Stimulated activated CD8-positive, alpha-beta memory T cell treated with anti-CD3 and anti-CD28 coated beads, Interleukin-2, amount 100 ng/mL, for 48 hours (primary cell): ENCODE results near the gene SERPINA3.
"Not testable (repeated sequence)": the region's sequence is repeated elsewhere in the genome, so short reads cannot be mapped to it uniquely, and the experiment has no call there.

ENCODE experiments used
- DNase-seq, 2 donors: peaks; one replicate each; pipeline ENCODE4 v3.0.0-alpha.2; 2020; ENCODE audit warnings: low read depth in 2 of 2

SERPINA3 gene

DNA sequence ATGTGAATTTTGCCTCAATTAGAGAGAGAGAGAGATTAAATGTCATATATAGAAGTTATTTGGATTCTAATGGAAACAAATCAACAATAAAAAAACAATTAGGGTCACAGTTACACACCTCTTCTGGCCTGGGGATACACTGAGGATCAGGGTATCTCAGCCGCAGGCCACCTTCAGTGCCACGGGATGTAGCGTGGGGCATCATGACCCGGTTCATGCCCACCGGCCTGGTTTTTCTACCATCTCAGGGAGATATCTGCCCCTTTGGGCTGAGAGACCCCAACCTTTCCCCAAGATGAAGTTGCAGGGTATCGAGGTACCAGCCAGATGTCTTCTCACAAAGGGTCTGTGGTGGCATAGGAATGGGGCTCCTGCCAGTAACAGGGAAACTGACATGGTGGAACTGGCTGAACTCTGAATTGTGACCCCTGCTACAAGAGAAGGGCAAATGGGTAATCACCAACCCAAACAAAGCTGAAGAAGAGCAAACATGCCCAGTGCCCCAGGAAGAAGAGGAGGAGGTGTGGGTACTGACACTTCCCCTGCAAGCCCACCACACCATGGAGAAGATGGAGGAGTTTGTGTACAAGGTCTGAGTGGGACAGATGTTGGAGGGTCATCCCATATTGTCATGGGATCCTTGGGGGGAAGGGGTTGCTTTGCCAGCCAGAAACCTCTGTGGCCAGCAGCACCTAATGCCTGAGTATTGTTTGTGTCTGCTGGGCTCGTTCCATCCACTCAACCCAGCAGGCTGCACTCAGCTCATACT is 19.5 kb downstream of the SERPINA3 start:
- no peak for DNase-seq

DNA sequence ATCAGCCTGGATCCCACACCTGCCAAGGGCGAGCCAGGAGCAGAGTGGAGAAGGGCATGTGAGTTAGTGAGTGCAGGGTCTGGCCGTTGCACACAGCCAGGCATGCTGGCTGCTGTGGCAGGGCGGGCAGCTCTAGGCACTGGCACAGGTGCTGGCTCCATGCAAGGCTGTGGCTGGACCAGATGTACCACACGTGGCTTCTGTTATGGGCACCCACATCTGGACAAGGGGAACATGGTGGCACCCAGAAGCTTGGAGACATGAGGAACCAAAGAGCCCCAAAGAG is 20.1 kb downstream of the SERPINA3 start:
- no peak for DNase-seq

DNA sequence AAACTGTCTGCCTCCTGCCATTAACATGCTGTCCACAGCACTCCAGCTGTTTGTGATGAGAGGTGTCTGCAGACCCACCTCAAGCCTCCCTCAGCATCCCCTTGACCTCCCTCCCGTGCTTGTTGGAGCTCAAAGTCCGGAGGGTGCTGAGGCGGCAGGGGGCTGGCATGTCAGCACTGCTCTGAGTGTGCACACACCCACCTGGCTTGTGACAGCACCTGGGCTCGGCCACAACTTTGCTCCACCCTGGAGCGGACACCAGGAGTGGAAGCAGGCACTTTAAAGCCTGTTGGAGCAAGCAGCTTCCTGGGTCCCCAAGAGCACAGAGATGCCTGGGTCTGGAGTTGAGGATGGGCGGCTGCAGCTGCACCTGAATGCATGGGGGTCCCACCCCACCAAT is 20.9 kb downstream of the SERPINA3 start:
- DNase-seq: no peak

DNA sequence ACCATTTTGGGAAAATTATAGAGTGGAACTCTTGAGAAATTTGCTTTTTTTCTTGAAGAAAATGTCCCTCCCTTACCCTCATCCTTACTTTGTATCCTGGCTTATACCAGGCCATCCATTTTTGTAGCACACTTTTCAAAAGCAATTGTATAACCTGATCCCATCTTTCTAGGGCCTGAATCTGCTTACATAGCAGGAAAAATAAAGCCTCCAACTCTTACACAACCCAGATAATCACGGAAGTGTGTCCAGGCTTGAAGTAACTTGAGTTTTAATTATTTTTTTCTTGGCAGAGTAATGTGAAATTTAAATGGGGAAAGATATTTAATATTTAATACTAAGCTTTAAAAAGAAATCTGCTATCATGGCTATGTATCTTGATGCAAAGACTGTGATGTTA is 23.0 kb downstream of the SERPINA3 start:
- no peak for DNase-seq

DNA sequence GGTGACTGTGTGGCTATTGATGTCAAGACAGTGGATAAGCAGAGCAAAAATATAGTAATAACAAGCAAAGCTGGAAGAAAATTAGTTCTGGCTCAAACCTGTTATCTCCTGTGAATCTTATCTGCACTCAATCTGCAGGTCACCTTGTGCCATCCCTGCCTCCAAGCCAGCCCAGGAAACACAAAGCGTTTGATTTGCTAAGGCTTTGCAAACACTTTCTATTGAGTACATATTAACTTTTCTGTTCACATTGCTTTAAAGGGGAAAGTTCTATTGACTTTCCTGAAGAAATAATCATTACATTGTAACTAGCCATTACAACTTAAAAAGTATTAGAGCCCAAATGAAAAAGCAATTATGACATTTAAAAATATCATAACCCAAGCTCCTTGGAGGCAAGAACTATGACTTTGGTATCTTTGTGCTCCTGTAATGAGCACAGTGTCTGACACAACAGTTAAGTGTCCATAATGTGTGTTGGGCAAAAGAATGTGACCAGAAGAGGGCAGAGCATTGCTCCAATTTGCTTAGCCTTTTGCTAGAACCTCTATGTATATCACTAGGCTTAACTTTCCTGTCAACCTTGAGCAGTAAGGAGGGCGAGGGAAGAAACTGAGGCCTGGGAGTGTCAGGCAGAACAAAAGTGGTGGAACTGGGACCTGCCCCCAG is 24.7 kb downstream of the SERPINA3 start:
- no peak for DNase-seq

DNA sequence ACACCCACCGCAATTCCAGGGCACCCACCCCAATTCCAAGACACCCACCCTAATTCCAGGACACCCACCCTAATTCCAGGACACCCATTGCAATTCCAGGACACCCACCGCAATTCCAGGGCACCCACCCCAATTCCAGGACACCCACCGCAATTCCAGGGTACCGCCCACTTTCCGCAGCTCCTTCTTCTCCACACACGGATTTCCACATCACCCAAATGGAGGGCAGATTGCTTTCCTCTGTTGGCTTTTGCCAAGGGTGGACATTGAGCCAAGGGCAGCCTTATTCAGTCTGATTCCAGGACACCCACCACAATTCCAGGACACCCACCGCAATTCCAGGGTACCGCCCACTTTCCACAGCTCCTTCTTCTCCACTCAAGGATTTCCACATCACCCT is 25.6 kb downstream of the SERPINA3 start:
- DNase-seq: not testable (repeated sequence)

DNA sequence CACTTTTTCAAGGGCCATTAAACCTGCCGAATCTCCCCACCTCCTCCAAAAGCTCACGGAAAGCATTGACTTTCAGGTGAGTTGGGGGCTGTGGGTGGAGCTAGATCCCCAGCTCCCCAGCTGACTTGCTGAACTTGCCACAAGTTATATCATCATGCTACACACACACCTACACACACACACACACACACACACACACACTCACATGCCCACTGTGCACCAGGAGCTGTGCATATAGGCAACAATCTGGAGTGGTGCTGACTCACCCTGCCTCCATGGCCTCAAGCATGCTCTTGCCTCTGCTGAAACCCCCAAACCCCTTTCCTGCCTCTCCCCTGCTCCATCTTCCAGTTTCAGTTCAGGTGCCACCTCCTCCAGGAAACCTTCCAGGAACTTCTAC is 26.1 kb downstream of the SERPINA3 start:
- no peak for DNase-seq

DNA sequence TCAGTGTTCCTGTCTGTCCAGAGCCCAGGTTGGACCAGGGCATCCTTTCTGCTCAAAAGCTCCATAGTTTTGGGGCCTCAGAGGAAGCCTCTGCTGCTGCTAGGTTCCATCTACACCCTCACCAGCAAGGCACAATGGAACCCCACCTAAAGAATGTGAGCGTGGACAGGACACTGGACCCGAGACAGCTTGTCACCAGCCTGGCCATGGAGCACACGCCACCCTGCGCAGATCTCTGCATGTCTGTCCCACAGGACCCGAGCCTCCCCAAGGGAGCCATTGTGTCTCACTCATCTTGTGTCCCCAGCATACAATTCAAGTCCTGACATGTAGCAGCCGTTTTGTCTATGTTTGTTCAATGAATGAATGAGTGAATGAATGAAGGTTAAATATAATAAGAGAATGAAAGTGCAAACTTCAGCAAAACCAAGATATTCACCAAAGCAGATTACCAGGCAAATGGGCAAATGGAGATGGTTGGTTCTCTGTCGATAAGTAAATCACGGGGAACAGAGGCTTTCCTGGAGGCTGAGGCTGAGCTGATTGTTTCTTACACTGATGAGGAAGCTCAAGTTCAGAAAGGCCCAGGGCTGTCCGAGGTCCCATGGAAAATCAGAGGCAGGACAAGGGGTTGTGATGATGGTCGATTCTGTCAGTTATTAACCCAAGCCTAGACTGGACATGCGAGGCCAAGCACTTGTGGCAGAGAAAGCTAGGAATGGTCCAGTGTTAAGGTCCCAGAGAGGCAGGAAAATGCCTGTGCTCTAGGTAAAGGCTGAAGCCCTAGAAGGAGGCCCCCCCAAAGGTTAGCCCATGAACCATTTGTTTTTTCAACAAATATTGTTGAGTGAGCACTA is 27.0 kb downstream of the SERPINA3 start:
- DNase-seq: no peak

DNA sequence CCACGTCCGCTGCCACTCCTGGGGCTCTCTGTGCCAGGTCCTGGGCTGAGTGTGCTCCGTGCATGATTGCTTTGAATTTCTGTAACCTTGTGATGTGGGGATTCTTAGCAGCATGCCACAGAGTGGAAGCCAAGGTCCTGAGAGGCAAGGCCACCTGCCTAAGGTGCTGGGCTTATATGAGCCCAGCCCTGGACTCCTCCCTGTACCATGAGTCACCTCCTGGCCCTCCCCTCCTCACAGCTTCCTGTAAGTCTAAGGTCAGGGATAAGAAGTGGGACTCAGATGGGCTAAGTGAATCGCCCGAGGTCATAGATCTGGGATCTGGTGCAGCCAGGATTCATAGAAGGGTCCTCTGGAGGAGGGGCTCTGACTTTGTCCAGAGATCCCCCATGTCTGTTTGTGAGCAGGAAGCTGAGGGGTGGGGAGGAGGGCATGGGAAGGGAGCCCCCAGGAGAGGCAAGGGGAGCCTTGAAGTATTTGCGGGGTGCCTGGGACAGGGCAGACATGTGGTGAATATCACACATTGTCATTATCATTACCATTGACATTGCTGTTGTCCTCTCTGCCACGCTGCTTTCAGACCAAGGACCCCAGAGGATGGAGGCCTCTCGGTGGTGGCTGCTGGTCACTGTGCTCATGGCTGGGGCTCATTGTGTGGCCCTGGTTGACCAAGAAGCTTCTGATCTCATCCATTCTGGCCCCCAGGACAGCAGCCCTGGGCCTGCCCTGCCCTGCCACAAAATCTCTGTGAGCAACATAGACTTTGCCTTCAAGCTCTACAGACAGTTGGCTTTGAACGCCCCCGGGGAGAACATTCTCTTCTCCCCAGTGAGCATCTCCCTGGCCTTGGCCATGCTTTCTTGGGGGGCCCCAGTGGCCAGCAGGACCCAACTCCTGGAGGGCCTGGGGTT is 28.8 kb downstream of the SERPINA3 start:
- DNase-seq: no peak

DNA sequence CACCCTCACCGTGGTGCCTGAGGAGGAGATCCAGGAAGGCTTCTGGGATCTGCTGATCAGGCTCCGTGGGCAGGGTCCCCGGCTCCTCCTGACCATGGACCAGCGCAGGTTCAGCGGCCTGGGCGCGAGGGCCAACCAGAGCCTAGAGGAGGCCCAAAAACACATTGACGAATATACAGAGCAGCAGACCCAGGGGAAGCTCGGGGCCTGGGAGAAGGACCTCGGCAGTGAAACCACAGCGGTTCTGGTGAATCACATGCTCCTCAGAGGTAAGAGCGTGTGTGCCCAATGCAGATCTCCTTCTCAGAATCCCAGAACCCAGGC is 29.4 kb downstream of the SERPINA3 start:
- no peak for DNase-seq

DNA sequence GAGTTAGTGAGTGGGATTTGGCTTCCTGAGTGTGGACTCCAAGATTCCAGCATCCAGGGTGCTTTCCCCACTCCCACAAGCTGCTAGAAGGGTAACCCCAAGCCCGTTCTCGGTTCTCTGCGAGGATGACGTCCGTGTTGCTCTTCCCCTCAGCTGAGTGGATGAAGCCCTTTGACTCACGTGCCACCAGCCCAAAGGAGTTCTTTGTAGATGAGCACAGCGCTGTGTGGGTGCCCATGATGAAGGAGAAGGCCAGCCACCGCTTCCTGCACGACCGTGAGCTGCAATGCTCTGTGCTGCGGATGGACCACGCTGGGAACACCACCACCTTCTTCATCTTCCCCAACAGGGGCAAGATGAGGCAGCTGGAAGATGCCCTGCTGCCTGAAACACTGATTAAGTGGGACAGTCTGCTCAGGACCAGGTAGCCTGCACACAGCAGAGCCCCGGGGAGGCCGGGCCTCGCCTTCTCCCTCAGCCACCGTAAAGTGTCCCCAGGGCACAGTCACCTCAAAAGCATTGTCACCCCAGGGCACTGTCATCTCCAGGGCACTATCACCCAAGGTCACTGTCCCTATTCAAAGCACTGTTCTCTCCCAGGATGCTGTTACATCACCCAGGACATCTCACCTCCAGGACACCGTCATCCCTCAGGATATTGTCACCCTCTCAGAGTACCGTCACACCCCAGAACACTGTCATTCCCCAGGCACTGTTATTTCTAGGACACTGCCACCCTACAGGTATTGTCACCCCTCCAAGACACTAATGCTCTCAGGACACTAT is 31.3 kb downstream of the SERPINA3 start:
- DNase-seq: no peak

DNA sequence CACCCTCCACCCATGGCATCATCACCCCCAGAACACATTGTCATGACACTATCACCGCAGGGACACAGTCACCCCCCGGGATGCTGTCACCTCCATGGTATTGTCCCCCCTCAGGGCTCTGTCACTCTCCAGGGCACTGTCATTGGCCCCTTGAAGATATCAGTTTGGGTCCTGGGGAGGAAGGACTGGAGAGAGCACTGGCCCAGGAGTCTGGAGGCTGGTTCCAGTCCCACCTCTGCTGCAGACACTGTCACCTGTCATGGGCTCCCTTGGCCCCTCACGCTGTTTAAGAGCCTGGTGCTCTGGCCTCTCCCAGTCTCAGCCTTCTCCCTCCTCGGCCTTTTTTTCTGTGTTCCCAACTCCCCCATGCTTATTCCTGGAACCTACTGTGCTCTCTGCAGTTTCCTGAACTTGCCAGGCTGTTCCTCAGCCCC is 31.9 kb downstream of the SERPINA3 start:
- no peak for DNase-seq

DNA sequence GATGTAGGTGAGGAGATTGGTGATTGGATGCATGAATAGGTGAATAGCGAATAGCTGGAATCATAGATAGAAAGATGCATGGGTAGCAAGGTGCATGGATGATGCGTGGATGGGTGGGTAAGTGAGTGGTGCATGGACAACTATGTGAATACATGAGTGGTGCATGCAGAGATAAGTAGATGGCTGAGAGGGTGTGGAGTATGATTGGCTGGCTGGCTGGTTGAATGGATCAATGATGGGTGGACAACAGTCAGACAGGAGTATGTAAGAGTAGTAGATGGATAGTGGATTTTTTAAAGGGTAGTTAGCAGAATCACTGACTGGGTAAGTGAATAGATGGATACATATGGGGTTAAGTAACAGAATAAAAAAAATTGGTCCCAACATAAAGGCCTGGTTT is 33.9 kb downstream of the SERPINA3 start:
- no peak for DNase-seq

DNA sequence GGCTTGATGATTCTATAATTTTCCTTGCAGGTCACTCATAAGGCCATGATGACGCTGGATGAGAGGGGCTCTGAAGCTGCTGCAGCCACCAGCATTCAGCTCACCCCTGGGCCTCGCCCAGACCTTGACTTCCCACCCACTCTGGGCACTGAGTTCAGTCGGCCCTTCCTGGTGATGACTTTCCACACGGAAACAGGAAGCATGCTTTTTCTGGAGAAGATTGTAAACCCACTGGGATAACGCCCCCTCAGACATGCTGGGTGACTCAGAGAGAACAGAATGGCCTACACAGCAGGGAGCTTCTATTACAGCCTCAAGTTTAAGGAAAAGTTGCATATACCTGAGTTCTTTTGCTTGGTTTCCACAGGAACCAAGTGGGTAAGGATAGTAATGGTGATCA is 34.3 kb downstream of the SERPINA3 start:
- no peak for DNase-seq

DNA sequence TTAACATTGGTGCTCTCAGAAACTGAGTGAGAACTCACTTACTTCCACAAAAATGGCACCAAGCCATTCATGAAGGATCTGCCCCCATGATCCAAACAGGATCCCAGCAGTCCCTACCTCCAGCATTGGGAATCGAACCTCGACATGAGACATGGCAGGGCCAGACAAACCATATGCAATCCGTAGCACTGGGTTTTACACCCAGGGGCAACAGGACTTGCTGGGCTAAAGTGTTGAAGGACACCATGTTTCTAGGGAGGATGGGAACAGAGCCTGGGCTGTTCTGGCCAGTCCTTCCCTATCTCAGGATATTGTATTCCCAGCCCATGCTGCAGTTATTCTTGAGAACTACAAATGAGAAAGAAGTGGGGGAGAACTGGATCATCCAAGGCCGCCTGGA is 36.6 kb downstream of the SERPINA3 start:
- DNase-seq: no peak

DNA sequence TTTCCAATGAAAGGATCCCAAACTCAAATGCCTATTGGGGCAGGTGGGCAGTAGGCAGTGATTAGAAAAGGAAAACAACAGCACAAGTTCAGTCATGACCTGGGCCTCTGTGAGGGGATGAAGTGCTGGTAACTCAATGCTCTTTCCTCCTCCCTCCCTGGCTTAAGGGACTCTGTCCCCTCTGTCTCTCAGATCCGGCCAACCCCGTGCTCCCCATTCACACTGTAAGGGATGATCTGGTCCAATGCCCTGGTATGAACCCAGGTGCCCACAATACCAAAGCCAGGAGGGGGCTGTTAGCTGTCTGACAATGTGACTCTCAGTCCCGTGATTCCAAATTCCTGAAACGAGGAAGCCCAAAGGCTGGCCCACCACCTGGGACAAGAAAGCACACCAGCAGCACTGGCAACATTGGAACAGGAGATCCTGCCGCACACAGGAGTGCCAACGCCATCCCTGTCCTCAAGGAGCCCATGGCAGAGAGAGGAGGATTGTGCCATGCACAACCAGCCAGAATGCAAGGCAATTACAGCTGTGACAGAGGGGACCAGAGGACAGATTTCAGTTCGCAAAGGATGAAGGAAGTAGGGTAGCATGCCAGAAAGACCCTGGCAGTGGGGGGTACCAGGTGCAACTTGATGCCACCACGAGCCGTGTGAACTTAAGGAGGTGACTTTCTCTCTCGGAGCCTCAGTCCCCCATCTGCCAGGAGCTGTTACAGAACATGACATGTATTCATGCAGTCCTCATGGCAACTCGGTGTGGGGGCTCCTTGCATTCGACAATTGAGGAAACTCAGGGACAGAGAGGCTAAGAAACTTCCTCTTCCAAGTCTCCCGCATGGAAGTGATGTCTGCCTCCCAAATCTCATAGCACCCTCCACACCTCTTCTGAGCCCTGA is 37.6 kb downstream of the SERPINA3 start:
- DNase-seq: no peak

DNA sequence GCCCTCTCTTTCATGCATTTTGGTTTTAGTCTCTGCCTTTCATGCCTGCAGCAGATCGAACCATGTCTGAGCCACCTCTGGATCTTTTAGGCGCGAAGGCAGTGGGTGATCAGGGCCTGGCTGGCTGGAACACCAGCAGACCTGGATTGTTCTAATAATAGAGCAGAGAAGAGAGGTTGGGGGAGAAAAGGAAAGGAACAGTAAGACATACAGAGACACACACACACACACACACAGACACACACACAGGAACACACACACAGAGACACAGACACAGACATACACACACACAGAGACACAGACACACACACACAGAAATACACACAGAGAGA is 38.2 kb downstream of the SERPINA3 start:
- DNase-seq: no peak

DNA sequence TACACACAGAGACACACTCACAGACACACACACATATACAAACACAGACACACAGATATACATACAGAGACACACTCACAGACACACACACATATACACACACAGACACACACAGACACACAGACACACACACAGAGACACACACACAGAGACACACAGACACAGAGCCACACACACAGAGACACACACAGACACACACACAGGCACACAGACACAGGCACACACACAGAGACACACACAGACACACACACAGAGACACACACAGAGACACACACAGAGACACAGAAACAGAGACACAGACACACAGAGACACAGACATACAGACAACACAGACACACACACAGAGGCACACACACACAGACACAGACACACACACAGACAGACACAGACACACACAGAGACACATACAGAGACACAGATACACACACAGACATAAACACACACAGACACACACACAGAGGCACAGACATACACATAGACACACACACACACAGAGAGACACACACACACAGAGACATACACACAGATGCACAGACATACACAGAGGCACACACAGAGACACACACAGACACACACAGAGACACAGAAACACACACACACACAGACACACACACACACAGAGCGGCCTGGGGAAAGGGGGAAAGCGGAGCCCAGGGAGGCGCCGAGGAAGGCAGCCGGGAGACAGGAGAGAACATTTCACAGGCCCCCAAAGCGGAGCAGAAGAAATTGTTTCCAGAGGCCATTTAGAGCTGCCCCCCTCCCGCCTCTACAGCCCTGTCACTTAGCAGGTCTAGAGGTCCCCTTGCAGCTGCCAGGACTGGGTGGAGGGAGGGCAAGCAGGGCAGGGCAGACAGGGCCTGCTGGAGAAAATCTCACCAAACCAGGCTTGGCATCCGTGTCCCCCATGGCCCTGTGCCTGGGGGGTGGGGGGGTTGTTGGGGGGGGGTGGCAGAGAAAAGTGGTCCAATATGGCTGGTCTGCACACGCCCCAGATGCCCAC is 38.9 kb downstream of the SERPINA3 start:
- no peak for DNase-seq

DNA sequence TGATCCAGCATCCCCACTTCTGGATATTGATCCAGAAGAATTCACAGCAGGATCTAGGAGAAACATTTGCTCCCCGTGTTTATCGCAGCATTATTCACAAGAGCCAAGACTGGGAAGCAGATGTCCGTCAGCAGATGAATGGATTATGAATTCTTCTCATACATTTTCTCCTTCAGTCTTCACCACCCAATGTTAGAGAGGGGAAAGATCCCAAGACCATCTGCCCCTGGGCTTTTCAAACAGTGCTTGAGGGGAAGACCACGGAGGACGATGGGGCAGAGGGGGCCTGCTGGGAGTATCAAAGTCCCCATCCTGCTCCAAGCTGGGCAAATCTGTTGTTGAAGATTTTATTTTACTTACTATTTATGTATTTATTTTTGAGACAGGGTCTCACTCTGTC is 41.1 kb downstream of the SERPINA3 start:
- DNase-seq: no peak
